ENCODE data around the gene SAMD4A.

Gene SAMD4A

DNA sequence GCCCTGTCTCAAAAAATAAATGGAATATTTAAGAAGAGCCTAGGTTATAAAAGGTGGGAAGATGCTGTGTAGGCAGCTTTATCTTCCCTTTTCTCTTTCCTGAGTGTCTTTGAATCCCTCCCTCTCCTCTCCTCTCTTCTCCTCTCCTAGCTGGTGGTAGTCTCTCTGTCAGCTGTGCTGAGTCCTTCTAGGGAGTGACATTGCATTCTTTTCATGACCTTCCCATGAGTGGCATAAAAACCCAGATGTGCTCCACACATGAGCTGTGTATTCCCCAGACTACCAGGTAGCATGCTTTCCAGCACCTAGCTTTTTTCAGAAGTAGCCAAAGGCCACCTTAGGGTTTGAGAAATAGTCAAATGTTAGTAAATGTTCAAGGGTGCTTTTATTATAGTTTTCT, 23.6 kb downstream of the SAMD4A start:
- TF ChIP-seq, protein P1, sequence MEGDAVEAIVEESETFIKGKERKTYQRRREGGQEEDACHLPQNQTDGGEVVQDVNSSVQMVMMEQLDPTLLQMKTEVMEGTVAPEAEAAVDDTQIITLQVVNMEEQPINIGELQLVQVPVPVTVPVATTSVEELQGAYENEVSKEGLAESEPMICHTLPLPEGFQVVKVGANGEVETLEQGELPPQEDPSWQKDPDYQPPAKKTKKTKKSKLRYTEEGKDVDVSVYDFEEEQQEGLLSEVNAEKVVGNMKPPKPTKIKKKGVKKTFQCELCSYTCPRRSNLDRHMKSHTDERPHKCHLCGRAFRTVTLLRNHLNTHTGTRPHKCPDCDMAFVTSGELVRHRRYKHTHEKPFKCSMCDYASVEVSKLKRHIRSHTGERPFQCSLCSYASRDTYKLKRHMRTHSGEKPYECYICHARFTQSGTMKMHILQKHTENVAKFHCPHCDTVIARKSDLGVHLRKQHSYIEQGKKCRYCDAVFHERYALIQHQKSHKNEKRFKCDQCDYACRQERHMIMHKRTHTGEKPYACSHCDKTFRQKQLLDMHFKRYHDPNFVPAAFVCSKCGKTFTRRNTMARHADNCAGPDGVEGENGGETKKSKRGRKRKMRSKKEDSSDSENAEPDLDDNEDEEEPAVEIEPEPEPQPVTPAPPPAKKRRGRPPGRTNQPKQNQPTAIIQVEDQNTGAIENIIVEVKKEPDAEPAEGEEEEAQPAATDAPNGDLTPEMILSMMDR (IDR thresholded peaks at IDR 0.05) = no peak

DNA sequence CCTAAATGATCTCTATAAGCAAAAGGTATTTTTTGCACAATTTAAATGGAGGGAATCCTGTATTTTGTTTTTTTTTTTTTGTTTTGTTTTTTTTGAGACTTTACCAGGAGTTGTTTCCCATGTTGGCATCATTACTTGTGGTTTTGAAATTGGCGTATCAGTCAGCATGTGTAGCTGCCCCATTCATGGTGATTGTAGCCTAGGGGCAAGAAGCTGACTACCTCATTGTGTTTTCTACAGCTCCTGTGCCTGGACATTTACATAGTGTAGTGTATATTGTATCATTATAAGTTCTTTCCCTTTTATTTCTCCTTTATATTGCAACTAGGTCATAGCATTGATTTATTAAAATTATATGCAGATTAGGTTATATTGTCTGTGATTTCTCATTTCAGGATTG, 24.5 kb downstream of the SAMD4A start:
- TF ChIP-seq, protein P1 (IDR thresholded peaks at IDR 0.05) = no peak

DNA sequence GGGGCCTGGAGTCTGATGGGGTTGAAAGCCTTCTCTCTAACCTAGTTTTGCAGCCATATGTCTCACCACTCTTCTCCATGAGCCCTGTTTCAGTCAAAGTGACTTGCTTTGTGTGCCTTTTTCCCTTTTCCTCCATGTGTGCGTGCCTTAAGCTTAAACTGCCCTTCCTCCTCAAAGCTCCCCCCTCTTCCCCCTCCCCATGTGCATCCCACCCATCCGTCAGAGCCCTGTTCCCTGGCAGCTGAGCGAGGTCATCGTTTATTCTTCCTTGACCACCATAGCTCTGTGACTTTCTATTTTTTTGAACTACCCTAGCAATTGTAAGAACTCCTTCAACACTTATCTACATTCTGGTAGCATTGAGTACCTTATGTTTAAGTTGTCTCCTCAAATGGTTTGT, 24.9 kb downstream of the SAMD4A start:
- TF ChIP-seq, protein P1 (IDR thresholded peaks at IDR 0.05) = no peak

DNA sequence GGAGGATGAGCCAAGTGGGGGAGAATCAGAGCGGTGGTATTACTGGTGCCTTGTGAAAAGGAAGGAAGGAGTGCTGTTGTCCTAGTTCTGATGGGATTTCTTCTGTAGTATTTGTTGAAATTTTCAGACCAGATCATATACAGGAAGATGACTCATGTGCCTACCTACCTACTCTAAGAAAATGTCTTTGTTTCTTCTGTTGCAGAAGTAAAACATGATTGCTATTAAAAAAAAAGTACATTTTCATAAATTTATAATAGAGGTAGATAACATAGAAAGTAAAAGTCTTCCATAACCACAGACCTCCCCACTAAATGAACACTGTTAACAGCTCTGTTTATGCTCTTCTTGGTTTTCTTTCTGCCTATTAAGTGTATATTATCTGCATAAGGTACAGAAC, 26.9 kb downstream of the SAMD4A start:
- TF ChIP-seq, protein P1 (IDR thresholded peaks at IDR 0.05) = no peak

DNA sequence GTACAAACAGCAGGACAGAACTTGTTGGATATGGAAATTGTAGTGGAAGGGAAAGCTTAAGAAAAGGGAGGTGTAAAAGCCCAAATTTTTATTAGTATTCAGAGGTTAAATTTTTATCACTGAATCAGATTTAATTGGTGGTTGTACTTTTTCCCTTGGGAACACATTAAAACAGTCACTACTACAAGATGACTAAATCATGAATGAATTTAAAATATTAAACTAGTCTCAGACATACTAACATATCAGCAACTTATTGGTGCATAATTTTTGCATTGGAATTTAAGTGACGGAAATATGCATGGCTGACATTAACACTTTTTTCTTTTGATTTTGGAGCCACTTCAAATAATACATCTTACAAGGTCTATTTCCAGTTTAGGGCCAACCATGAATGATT, 27.6 kb downstream of the SAMD4A start:
- TF ChIP-seq, protein P1 (IDR thresholded peaks at IDR 0.05) = no peak

DNA sequence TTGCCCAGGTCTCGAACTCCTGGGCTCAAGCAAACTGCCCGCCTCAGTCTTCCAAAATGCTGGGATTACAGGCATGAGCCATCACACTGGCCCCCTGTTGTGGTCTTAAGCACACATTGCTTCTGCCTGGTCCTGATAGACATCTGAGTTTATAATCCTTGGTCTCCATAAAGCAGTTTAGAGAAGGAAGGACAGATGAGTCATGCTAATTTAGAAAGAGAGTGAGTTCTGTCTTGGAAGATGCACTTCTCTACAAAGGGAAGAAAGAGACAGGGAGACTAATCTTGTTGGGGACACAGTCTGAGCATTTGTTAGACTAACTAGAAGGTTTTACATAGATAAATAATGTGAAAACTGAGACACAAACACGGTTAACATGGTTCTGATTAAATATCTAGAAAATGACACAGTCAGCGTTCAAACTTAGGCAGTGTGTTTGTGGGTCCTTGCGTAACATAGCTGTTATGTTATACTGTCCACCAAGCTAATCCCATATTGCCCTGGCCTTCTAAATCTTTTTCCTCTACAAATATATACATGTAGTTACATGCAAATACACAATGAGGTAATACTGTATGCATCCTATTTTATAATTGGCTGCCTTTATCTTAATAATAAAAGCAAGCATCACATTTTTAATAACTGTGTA, 31.0 kb downstream of the SAMD4A start:
- TF ChIP-seq, protein P1 (IDR thresholded peaks at IDR 0.05) = no peak

DNA sequence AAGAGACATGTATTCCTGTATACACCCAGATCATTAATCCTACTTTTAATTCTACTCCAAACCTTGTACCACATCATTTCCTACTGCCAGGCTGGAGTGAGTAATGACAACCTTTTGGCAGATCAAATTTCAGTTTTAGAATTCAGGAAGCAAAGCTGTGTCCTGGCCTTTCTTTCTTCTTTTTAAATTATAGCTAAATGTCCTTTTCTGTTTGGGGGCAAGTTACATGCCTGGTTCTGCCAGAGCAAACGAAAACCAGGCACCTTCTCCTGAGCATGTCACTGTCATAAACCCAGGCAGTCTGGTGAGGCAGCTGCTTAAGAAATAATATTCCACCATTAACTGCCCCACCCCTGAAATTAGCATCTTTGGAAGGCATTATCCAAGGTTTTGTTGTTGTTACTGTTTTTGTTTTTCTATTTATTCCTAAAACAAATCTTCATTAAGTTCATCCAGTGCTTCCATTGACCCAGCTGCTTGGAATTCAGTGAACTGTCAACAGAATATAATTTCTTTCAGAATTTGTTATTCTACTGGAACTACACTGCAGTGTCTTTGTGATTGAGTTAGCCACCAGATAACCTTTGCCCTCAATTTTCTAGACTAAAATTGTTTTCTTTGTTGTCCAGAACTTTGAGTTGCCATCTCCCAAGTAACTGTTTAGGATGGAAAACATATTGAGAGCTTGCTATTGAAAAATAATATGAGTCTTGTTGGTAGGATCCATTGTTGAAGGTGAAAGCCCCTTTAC, 33.2 kb downstream of the SAMD4A start:
- TF ChIP-seq, protein P1 (IDR thresholded peaks at IDR 0.05) = no peak

All from LNCAP (cell line).